H9 (cell line): Measurements from ENCODE around the gene MNX1. TPM values are rescaled to one million over a fixed set of nuclear protein-coding genes. Genes with fewer than 3 reads are reported as not detected.

Source experiments
- DNase-seq: peaks from one replicate; pipeline ENCODE4 v3.0.0-alpha.2; 2017
- H2AFZ ChIP-seq: one replicate; pipeline ENCODE4 v1.6.1; 2013; ENCODE audit warnings: mild to moderate bottlenecking, low read length, control low read depth, moderate library complexity
- H2AK5ac ChIP-seq: 2 replicates; pipeline ENCODE4 v1.6.1; 2013; ENCODE audit warnings: low read length, control low read depth, mixed read lengths; ENCODE audit not compliant: insufficient read length
- H2BK120ac ChIP-seq: one replicate; pipeline ENCODE4 v1.6.1; 2013; ENCODE audit warnings: low read depth, mild to moderate bottlenecking, low read length, control low read depth, inconsistent platforms; ENCODE audit not compliant: poor library complexity, severe bottlenecking
- H2BK12ac ChIP-seq: 2 replicates; pipeline ENCODE4 v1.6.1; 2013; ENCODE audit warnings: low read length, control low read depth, mixed read lengths, low read depth; ENCODE audit not compliant: insufficient read length
- H2BK15ac ChIP-seq: 2 replicates; pipeline ENCODE4 v1.6.1; 2013; ENCODE audit warnings: low read depth, low read length, control low read depth
- H2BK20ac ChIP-seq: one replicate; pipeline ENCODE4 v1.6.1; 2013; ENCODE audit warnings: low read depth, mild to moderate bottlenecking, low read length, control low read depth, inconsistent platforms; ENCODE audit not compliant: poor library complexity, severe bottlenecking
- H2BK5ac ChIP-seq: 2 replicates; pipeline ENCODE4 v1.6.1; 2013; ENCODE audit warnings: low read length, control low read depth, mixed read lengths; ENCODE audit not compliant: insufficient read length
- H3K14ac ChIP-seq: 2 replicates; pipeline ENCODE4 v1.6.1; 2013; ENCODE audit warnings: low read length, control low read depth; ENCODE audit not compliant: insufficient read depth
- H3K18ac ChIP-seq: 2 replicates; pipeline ENCODE4 v1.6.1; 2013; ENCODE audit warnings: low read depth, mild to moderate bottlenecking, mixed read lengths, low read length, control low read depth; ENCODE audit not compliant: insufficient read length
- H3K23ac ChIP-seq: 2 replicates; pipeline ENCODE4 v1.6.1; 2013; ENCODE audit warnings: low read length, control low read depth, mixed read lengths, low read depth; ENCODE audit not compliant: insufficient read length
- H3K23me2 ChIP-seq: 2 replicates; pipeline ENCODE4 v1.6.1; 2013; ENCODE audit warnings: low read depth, mild to moderate bottlenecking, mixed read lengths, low read length, control low read depth; ENCODE audit not compliant: insufficient read length, poor library complexity, severe bottlenecking
- H3K27ac ChIP-seq: 2 replicates; pipeline ENCODE4 v1.5.1; 2013; ENCODE audit warnings: low read length, control low read depth, mixed read lengths, low read depth; ENCODE audit not compliant: insufficient read length
- H3K27me3 ChIP-seq: 2 replicates; pipeline ENCODE4 v1.6.1; 2013; ENCODE audit warnings: low read length, control low read depth, inconsistent platforms; ENCODE audit not compliant: insufficient read depth
- H3K4ac ChIP-seq: 2 replicates; pipeline ENCODE4 v1.6.1; 2013; ENCODE audit warnings: low read depth, mild to moderate bottlenecking, control low read depth, inconsistent platforms, low read length, moderate library complexity
- H3K4me1 ChIP-seq: 2 replicates; pipeline ENCODE4 v1.6.1; 2013; ENCODE audit warnings: low read length, control low read depth, inconsistent platforms; ENCODE audit not compliant: insufficient read depth
- H3K4me2 ChIP-seq: 2 replicates; pipeline ENCODE4 v1.6.1; 2013; ENCODE audit warnings: low read length, control low read depth, mixed read lengths; ENCODE audit not compliant: insufficient read length, insufficient read depth
- H3K56ac ChIP-seq: 2 replicates; pipeline ENCODE4 v1.6.1; 2013; ENCODE audit warnings: low read depth, mild to moderate bottlenecking, mixed read lengths, low read length, control low read depth; ENCODE audit not compliant: insufficient read length
- H3K79me1 ChIP-seq: 2 replicates; pipeline ENCODE4 v1.6.1; 2013; ENCODE audit warnings: low read depth, mild to moderate bottlenecking, moderate library complexity, low read length, control low read depth, inconsistent platforms; ENCODE audit not compliant: insufficient read depth, poor library complexity, severe bottlenecking
- H3K79me2 ChIP-seq: 2 replicates; pipeline ENCODE4 v1.6.1; 2013; ENCODE audit warnings: low read length, control low read depth, inconsistent platforms; ENCODE audit not compliant: insufficient read depth
- H3K9ac ChIP-seq: 2 replicates; pipeline ENCODE4 v1.6.1; 2013; ENCODE audit warnings: low read length, control low read depth, mixed read lengths; ENCODE audit not compliant: insufficient read length; ENCODE audit errors: extremely low read depth
- H3K9me3 ChIP-seq: one replicate; pipeline ENCODE4 v1.6.1; 2013; ENCODE audit warnings: low read depth, low read length, inconsistent platforms; ENCODE audit not compliant: control insufficient read depth
- H3T11ph ChIP-seq: one replicate; pipeline ENCODE4 v1.6.1; 2013; ENCODE audit warnings: mild to moderate bottlenecking, low read length, control low read depth, inconsistent platforms
- H4K20me1 ChIP-seq: one replicate; pipeline ENCODE4 v1.6.1; 2013; ENCODE audit not compliant: control insufficient read depth, insufficient read length, insufficient read depth
- H4K5ac ChIP-seq: 2 replicates; pipeline ENCODE4 v1.6.1; 2013; ENCODE audit warnings: low read depth, mild to moderate bottlenecking, mixed read lengths, low read length, control low read depth; ENCODE audit not compliant: insufficient read length
- H4K8ac ChIP-seq: replicated peaks from 2 replicates; pipeline ENCODE4 v1.6.1; 2013; ENCODE audit warnings: low read length, control low read depth, mixed read lengths, low read depth; ENCODE audit not compliant: insufficient read length
- H4K91ac ChIP-seq: 2 replicates; pipeline ENCODE4 v1.6.1; 2013; ENCODE audit warnings: low read depth, mild to moderate bottlenecking, moderate library complexity, mixed read lengths, low read length, control low read depth; ENCODE audit not compliant: insufficient read length
- H3K27ac Mint-ChIP-seq, 3 experiments: 2 replicates in 2 of 3; 3 replicates in 1 of 3; pipeline ENCODE4 v1.8.0; 2020 to 2021; ENCODE audit warnings: mixed read lengths in 3 of 3, mild to moderate bottlenecking in 1 of 3, moderate library complexity in 1 of 3
- H3K27me3 Mint-ChIP-seq: 2 replicates; pipeline ENCODE4 v1.8.0; 2021; ENCODE audit warnings: low read depth, mild to moderate bottlenecking, moderate library complexity, mixed read lengths
- H3K36me3 Mint-ChIP-seq, 3 experiments: 2 replicates in 2 of 3; 3 replicates in 1 of 3; pipeline ENCODE4 v1.8.0; 2020 to 2021; ENCODE audit warnings: low read depth in 3 of 3, mixed read lengths in 3 of 3; ENCODE audit not compliant: insufficient read depth in 1 of 3
- H3K4me1 Mint-ChIP-seq, 2 experiments: 2 replicates each; pipeline ENCODE4 v1.8.0; 2020; ENCODE audit warnings: mixed read lengths in 2 of 2
- H3K4me3 Mint-ChIP-seq, 2 experiments: 2 replicates in 1 of 2; 3 replicates in 1 of 2; pipeline ENCODE4 v1.8.0; 2020 to 2021; ENCODE audit warnings: mild to moderate bottlenecking in 2 of 2, mixed read lengths in 2 of 2, moderate library complexity in 1 of 2
- H3K9me3 Mint-ChIP-seq, 2 experiments: 2 replicates in 1 of 2; 3 replicates in 1 of 2; pipeline ENCODE4 v1.8.0; 2020; ENCODE audit warnings: mild to moderate bottlenecking in 2 of 2, mixed read lengths in 2 of 2, moderate library complexity in 1 of 2
- WGBS: extraction: QIAGEN DNeasy Blood & Tissue Kit; methylation state at CpG from one replicate; pipeline ENCODE4 v1.1.7; 2013; ENCODE audit warnings: missing lambda C conversion rate, low lambda C conversion rate, mixed read lengths; ENCODE audit not compliant: insufficient read length; ENCODE audit errors: extremely low coverage; 5-methylcytosine and 5-hydroxymethylcytosine counted together
- total RNA-seq: library from RNA; stranded (reverse); gene quantifications from 2 replicates; pipeline ENCODE4 v1.2.1, GENCODE V29; 2021
- TF ChIP-seq, protein P1 (sequence below): fragments of 200-600 bp; sonication (generic); conservative IDR thresholded peaks from 3 replicates; pipeline ENCODE4 v1.8.0; 2021; ENCODE audit warnings: antibody characterized with exemption, mild to moderate bottlenecking

MNX1 gene
- total RNA-seq, 1 experiment from 2014 or later, result not detected

GRCh38 chr7:157018328-157018996 lies 8.0 kb upstream of the MNX1 start:
- no CpG with 5 or more reads among the region's 49 CpGs for WGBS
- Mint-ChIP-seq H3K4me1 (peaks cover 35 to 48% of the 10 kb centered on the region in 2 experiments), H3K4me3 (peak overlapping the region in 1 of 2 experiments; percentile 46; a peak in 2 of 5 replicates), H3K9me3 (peaks cover 0 to 3% of the 10 kb centered on the region in 2 experiments; a peak in 2 of 5 replicates), H3K27ac (no peak overlapping the region), H3K27me3 (peaks cover 99% of the 10 kb centered on the region), H3K36me3 (no peaks in the 10 kb centered on the region)
- no peak overlapping the region for H2AK5ac ChIP-seq
- no peak overlapping the region for H3K23ac ChIP-seq
- H3T11ph ChIP-seq, result no peak overlapping the region
- no peak overlapping the region for H2BK12ac ChIP-seq
- no peak overlapping the region for H2BK120ac ChIP-seq
- H3K79me1 ChIP-seq, result no peaks in the 10 kb centered on the region
- no peak overlapping the region for H4K5ac ChIP-seq
- no peaks in the 10 kb centered on the region for H3K79me2 ChIP-seq
- peaks cover 9% of the 10 kb centered on the region; the same call in 1 of the 2 replicates for H3K4me1 ChIP-seq
- no peak overlapping the region for H2BK20ac ChIP-seq
- no peak overlapping the region for H3K4ac ChIP-seq
- no peaks in the 10 kb centered on the region for H3K23me2 ChIP-seq
- no peak overlapping the region for H3K14ac ChIP-seq
- H2AFZ ChIP-seq, result no peak overlapping the region
- H3K18ac ChIP-seq, result no peak overlapping the region
- no peak overlapping the region for H3K9ac ChIP-seq
- no peak overlapping the region for H4K8ac ChIP-seq
- no peak overlapping the region for H3K56ac ChIP-seq
- H3K9me3 ChIP-seq, result no peaks in the 10 kb centered on the region
- H2BK5ac ChIP-seq, result no peak overlapping the region
- no peak overlapping the region for H3K27ac ChIP-seq
- TF ChIP-seq, protein P1, sequence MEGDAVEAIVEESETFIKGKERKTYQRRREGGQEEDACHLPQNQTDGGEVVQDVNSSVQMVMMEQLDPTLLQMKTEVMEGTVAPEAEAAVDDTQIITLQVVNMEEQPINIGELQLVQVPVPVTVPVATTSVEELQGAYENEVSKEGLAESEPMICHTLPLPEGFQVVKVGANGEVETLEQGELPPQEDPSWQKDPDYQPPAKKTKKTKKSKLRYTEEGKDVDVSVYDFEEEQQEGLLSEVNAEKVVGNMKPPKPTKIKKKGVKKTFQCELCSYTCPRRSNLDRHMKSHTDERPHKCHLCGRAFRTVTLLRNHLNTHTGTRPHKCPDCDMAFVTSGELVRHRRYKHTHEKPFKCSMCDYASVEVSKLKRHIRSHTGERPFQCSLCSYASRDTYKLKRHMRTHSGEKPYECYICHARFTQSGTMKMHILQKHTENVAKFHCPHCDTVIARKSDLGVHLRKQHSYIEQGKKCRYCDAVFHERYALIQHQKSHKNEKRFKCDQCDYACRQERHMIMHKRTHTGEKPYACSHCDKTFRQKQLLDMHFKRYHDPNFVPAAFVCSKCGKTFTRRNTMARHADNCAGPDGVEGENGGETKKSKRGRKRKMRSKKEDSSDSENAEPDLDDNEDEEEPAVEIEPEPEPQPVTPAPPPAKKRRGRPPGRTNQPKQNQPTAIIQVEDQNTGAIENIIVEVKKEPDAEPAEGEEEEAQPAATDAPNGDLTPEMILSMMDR, result no peak
- DNase-seq, result no peak
- no peak overlapping the region for H4K91ac ChIP-seq
- H3K27me3 ChIP-seq, result peaks cover 95% of the 10 kb centered on the region
- H2BK15ac ChIP-seq, result no peak overlapping the region
- H4K20me1 ChIP-seq, result no peaks in the 10 kb centered on the region
- H3K4me2 ChIP-seq, result peak overlapping the region; percentile 22
